Activated CD4-positive, alpha-beta T cell treated with anti-CD3 and anti-CD28 coated beads, Interleukin-2, amount 50 U/mL, for 4 hours (primary cell): ENCODE results near the gene RASAL2.

Source experiments
- DNase-seq, 2 experiments: peaks; one replicate each; pipeline ENCODE4 v3.0.0-alpha.2; 2020

The RASAL2 gene

DNA sequence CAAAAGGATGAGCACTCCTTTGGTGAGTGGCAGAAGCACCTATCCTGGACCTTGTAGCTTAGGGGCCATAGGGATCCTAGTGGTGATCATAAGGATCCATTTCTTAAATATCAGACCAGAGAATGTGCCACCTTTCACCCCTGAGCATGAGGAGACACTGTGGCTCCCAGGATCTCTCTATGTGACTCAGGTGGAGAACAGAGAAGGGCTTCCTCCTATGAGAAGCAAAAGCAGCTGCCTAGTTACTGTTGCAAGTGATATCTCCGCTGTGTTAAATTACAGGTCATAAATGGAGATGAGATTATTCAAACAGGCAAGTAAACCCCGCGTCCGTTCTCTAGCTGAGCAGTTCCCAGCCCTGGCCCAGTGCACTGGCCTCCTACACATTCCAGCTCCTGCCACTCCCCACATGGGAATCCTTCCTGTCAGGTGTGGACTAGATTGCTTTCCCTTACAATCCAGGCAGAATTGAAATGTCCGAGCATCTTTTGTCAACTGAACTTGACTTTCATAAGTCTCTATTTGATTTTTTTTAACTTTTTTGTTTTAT is 376.6 kb downstream of the RASAL2 start:
- DNase-seq = no peak

DNA sequence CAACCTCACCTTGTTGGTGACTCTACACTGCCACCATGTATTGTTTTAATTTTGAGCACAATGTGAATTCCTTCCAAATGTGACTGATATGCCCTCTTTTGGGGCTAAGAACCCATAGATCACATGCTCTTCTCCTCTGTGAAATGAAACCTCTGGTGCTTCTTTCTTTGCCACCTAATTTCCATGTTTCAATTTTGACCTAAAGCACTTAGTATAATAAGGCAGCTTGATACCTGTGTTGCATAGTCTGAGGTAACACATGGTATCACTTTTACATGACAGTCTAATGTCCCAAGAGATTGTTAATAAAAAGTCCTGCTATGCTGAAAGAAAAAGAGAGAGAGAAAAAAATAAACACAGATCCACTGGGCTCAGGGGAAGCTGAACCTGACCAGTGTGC is 378.6 kb downstream of the RASAL2 start:
- DNase-seq = no peak

DNA sequence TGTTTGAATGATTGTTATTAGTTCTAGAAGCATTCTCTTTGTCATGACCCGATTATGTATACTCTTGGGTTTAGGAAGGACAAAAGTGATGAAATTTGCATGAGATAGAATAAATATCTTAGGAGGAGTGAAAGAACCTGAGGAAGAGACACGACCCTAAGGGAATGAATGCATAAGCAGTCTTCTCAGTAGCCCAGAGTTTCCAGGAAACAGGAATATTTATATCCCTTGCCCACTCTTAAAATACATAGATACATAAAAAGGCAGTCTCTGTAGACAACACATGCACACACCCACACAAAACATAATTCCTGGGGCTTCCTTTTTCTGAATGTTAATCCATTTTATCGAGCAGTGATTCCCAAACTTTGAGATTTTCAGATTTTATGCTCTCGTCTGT is 383.5 kb downstream of the RASAL2 start:
- no peak for DNase-seq

- no peak for DNase-seq
Observed at GRCh38 chr1:178477841-178478240, 383.9 kb downstream of the RASAL2 start.

GRCh38 chr1:178483251-178483957 is 389.5 kb downstream of the RASAL2 start:
- DNase-seq = no peak

DNA sequence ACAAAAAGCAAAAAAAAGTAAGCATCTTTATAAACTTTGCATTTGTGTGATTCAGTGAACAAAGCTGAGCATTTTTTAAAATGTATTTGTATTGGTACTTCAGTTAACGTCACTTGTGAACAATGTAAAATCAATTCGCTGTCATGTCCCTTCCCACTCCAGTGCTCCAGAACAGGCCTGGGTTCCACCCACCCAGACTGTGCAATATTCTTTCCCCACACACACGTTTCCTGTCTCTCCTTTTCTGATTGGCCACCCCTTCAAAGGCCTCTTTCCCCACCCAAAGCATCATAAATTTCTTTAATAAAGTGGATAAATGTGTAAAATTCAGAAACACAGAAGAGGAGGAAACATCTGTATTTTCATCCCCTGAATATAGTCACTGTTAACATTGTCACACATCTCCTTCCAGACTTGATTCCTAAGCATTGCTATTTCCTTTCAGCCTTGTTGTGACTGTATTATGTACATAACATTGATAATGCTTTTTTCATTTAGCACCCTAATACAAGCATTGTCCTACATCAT is 390.9 kb downstream of the RASAL2 start:
- no peak for DNase-seq

- no peak for DNase-seq
Observed at GRCh38 chr1:178485541-178485981, 391.7 kb downstream of the RASAL2 start.

- DNase-seq = no peak
Observed at GRCh38 chr1:178486100-178487069, 392.5 kb downstream of the RASAL2 start.

GRCh38 chr1:178487070-178487615 is 393.2 kb downstream of the RASAL2 start:
- DNase-seq = no peak

DNA sequence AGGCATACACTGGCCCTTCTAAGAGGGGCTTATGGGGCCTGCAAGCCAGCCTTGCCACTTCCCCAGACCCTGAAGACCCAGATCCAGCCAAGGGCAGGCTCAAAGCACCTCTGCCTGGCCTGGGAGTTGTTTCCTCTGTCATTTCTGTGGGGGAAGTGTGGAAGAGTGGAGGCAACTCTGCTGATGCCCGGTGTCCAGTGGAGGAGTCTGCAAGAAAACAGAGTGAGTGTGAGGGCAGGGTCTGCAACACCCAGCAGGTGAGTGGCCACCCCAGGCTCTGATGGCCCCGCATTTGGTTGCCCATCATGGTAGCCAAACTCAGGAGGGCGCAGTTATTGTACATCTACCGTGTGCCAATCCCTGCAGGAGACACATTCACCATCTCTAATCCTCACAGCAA is 394.5 kb downstream of the RASAL2 start:
- no peak for DNase-seq

DNA sequence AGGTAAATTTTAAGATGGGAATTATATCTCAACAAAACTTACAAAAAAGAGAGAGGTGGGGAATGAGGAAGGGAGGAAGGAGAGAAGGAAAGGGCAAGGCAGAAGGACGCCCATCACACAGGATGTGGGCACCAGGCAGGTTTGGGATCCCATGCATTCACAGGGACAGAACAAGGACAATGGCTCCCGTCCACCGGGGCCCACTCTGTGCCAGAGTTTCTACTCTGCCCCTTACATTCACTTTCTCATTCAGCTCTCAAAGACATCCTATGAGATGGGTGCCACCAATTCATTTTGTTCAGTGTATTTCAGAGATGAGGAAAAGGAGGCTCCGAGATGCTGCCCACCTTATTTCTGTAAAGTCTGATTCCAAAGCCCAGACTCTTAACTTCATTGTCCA is 395.5 kb downstream of the RASAL2 start:
- DNase-seq = no peak

DNA sequence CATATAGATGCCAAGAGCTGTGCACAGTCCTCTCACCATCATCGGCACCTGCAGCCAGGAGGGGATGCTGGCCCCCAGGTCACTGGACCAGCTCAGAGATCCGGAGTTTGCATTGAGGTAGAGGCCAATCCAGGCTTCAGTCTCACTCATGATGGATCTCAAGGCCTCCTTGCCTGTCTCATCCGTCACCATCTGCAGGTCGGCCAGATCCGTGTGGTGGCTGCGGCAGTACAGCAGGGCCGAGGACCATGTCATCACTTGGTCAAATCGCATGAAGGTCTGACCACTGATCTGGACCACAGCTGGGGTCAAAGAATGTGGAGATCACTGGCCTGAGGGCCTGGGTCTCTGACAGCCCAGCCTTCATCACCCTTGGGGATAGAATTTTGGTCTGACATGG is 396.2 kb downstream of the RASAL2 start:
- DNase-seq = no peak

DNA sequence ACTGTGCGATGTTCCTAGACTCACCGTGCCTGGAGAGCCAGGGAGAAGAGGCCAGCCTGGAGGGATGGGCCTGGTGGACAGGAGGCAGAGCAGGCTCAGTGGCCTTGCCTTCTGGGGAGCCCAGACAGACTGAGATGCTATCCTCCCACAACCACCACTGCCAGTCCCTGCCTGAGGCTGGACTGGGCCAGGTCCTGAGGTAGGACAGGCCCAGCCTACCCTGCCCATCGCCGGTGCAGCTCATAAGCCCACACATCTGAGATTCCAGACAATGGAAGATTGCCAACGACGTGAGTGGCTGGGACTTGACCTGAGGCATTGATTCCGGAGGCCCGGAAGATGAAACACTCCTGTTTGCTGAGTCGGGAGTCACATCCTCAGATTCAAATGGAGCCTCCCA is 397.1 kb downstream of the RASAL2 start:
- DNase-seq = no peak

GRCh38 chr1:178491721-178492120 is 397.8 kb downstream of the RASAL2 start:
- no peak for DNase-seq

DNA sequence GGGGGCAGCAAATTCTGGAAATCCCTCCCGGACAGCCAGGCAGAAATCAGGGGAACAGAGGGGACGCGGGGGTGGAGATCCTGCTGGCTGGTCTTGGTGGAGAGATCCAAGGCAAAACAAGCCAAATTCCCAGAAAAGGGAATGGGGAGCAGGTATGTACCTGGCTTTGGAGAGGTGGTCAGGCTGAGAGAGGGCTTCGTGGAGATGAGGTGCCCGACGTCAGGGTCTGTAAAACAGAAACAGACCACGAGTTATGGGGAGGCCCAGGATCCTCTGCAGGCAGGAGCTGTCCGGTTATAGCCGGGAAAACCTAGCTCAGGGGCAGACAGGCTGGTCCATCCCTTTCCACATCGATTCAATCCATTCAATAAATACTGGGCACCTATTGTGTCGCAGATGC is 398.4 kb downstream of the RASAL2 start:
- no peak for DNase-seq

- no peak for DNase-seq
Observed at GRCh38 chr1:178493301-178493741, 399.4 kb downstream of the RASAL2 start.

DNA sequence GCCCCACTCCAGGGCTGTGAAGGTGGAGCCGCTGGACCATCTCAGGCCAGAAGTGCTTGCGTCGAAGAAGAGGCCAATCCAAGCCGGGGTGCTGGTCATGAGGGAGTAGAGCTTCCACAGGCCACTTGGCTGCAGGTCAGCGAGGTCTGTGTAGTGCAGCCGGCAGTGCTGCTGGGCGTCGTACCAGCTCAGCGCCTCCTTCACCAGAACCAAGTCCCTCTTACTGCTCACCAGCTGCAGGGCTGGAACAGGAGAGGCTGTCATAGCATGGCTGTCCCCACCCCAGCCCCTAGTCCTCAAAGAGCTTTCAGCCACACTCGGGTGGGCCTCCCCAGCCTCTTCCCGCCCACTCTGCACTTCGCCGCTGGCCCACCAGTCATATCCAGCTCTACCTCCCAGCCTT is 400.7 kb downstream of the RASAL2 start:
- no peak for DNase-seq

DNA sequence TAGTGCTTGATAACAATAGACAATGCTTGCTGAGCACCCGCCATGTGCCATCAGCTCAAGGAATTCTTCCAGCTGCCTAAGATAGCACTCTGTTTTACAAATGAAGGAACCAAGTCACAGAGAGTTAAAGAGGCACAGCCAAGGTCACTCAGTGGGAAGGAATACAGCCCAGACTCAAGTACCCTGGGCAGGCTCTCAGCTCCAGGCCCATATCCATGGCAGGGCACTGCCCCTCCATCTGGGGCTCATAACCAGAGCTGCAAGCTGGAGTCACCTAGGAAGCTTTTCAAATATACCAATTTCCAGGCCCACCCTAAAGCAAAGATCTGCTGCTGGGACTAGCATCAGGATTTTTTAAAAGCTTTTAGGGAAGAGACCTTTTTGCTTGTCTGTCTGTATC is 401.3 kb downstream of the RASAL2 start:
- no peak for DNase-seq

GRCh38 chr1:178495741-178496409 is 402.0 kb downstream of the RASAL2 start:
- DNase-seq = no peak

- DNase-seq = no peak
Observed at GRCh38 chr1:178496410-178497135, 402.7 kb downstream of the RASAL2 start, which contains the start of gene CLEC20A. Gene CLEC20A (minus strand): TSS chr1:178496964. CDS start chr1:178496939, 25 bp downstream.

- no peak for DNase-seq
Observed at GRCh38 chr1:178497903-178498478, 404.1 kb downstream of the RASAL2 start.
